GM12873 (cell line): Measurements from ENCODE around the gene EP400.

Experiments used
- TF ChIP-seq, protein P1 (sequence below): IDR thresholded peaks from 2 replicates; pipeline ENCODE4 v1.5.1; 2012; ENCODE audit warnings: low read depth, mild to moderate bottlenecking, moderate library complexity, low read length, control low read depth; ENCODE audit not compliant: insufficient read depth; ENCODE audit errors: missing control alignments

EP400 gene

GRCh38 chr12:132007041-132007440 lies 57.3 kb downstream of the EP400 start:
- TF ChIP-seq, protein P1, sequence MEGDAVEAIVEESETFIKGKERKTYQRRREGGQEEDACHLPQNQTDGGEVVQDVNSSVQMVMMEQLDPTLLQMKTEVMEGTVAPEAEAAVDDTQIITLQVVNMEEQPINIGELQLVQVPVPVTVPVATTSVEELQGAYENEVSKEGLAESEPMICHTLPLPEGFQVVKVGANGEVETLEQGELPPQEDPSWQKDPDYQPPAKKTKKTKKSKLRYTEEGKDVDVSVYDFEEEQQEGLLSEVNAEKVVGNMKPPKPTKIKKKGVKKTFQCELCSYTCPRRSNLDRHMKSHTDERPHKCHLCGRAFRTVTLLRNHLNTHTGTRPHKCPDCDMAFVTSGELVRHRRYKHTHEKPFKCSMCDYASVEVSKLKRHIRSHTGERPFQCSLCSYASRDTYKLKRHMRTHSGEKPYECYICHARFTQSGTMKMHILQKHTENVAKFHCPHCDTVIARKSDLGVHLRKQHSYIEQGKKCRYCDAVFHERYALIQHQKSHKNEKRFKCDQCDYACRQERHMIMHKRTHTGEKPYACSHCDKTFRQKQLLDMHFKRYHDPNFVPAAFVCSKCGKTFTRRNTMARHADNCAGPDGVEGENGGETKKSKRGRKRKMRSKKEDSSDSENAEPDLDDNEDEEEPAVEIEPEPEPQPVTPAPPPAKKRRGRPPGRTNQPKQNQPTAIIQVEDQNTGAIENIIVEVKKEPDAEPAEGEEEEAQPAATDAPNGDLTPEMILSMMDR = no peak

DNA sequence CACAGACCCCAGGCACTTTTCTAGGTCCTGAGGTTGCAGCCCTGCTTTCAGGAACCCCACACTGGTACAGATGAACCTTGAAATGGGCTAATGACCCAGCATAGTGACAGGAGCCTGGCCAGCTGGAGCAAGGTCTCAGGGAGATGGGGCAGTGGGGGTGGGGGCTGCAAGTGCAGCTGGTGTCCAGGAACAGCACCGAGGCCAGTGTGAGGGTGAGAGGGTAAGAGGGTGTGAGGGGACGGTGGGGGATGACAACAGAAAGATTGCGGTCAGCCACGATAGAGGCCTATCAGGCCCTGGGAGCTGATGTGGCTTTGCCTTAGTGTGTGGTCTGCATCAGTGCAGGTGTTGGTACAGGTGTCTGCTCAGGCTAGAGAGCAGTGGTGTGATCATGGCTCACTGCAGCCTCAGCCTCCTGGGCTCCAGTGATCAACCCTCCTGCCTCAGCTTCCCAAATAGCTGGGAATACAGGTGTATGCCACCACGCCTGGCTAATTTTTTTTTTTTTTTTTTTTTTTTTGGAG lies 59.7 kb downstream of the EP400 start:
- TF ChIP-seq, protein P1 = no peak

DNA sequence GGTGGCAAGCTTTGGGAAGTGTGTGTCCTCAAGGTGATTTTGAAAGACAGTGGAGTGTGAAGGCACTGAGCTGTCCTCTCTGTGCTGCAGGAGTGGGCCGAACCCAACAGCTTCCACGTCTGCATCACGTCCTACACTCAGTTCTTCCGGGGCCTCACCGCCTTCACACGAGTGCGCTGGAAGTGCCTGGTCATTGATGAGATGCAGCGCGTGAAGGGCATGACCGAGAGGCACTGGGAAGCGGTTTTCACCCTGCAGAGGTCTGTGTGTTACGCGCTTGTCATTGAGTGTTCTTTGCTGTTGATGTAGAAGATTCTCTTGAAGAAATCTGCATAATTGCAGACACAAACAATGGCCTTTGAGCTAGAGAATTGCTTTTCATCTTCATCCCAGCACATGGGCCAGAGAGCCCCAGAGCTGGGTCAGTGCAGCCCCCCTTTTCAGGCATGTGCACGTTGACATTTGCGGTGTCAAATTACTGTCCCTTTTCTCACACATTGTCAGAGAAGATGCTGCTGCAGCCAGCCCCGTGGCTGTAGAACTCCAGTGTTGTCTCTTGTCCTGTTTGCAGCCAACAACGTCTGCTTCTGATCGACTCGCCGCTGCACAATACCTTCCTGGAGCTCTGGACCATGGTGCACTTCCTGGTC lies 63.3 kb downstream of the EP400 start:
- TF ChIP-seq, protein P1 = no peak

GRCh38 chr12:132014092-132014914 lies 64.6 kb downstream of the EP400 start:
- TF ChIP-seq, protein P1 = no peak

- TF ChIP-seq, protein P1 = no peak
These were observed 65.2 kb downstream of the EP400 start for GRCh38 chr12:132014915-132015280.

DNA sequence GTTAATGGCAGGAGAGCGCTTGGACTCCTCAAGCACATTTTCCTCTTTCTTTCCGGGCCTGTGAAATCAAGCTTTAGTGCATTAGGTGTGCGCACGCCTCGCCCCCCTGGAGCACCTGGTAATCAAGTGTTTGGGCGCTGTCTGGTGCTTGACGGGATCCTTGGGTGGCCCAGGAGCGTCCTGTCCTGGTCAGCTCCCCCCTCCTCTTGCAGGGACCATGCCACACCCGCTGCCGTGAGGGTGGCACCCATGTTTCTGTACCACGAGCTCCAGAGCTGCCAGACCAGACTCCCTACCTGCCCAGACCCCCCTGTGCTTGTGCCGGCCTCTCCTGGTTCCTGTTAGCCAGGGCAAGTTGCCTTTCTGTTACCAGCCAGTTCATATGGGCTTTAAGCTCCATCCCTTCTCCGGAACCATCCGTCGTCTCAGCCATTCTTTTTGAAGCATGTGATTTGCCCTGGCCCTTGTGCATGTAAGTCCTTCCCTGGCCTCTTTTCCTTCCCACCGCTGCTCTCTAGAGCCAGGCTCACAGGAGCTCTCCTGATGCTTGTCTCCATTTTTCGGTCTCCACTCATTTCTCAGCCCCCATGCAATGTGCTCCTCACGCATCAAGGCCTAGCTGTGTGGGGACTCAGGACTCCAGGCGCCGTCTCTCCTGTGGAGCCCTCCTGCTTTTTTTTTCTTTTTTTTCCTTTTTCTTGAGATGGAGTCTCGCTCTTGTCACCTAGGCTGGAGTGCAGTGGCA lies 66.1 kb downstream of the EP400 start:
- TF ChIP-seq, protein P1 = no peak
